HG02763 (cell line): ENCODE data around the gene GALNT14.

ENCODE experiments used
- ATAC-seq: cut with Tn5 transposase; IDR thresholded peaks from one replicate; pipeline ENCODE4 v1.9.1; 2021; ENCODE audit warnings: mild to moderate bottlenecking, moderate library complexity; ENCODE audit not compliant: unreplicated experiment

The GALNT14 gene

DNA sequence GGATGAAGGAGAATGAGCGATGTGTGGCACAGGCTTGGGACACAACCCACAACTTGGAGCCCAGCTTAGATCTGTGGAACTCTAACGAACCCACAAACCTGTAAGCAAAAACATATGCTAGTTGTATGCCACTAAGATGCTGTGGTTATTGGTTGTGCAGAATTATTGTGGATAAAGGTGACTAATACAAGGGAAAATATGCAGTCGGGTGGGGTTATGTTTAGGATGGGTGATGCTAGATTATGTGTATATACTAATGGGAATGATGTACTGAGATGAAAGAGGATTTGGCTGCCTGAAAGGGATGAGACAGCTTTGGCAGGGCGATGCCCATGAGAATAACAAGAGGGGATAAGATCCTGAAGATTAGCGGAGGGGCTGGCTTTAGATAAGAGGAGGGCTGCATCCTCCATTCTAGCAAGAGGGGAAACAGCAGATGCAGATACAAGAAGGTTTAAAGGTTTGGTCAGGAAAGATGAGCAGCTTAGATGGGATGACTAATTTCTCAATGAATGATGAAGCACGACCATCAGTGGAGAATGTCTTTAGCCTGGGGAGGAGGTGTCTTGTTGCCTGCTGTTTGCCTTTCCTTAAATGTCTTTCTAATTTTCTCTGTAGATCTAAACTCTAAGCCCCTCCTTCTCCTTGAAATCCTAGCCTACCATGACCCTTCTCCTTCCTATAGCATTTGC is 49.6 kb downstream of the GALNT14 start:
- no peak for ATAC-seq

DNA sequence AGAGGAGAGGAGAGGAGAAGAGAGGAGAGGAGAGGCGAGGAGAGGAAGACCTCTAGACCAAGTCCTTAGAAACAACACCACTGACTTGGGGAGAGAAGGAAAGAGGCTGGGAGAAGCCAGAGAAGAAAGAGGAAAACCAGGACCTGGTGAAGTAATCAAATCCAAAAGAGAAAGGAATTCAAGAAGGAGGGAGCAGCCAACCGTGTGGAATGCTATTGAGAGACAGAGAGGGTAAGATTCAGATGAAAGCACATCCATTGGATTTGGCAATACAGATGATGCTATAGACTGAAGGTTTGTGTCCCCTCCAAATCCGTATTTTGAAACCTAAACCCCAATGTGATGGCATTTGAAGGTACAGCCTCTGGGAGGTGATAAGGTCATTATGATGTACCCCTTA is 50.7 kb downstream of the GALNT14 start:
- ATAC-seq: no peak

DNA sequence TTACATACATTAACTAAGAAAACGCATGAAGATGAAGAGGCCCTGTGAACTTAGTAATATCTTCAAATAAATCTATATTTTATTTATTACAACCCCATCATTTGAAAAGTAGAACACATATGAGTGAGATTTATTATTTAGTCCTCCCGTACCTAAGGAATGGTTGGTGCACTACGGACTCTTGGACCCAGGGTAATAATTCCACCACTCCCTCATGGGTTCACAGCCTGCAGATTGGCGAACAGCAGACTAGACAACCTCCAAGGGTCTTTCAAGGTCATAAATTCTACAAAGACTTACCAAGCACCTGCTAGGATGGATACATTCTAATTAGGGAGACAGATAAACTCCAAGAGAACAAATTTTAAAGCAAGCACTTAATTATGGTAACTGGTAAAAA is 51.6 kb downstream of the GALNT14 start:
- ATAC-seq: no peak

DNA sequence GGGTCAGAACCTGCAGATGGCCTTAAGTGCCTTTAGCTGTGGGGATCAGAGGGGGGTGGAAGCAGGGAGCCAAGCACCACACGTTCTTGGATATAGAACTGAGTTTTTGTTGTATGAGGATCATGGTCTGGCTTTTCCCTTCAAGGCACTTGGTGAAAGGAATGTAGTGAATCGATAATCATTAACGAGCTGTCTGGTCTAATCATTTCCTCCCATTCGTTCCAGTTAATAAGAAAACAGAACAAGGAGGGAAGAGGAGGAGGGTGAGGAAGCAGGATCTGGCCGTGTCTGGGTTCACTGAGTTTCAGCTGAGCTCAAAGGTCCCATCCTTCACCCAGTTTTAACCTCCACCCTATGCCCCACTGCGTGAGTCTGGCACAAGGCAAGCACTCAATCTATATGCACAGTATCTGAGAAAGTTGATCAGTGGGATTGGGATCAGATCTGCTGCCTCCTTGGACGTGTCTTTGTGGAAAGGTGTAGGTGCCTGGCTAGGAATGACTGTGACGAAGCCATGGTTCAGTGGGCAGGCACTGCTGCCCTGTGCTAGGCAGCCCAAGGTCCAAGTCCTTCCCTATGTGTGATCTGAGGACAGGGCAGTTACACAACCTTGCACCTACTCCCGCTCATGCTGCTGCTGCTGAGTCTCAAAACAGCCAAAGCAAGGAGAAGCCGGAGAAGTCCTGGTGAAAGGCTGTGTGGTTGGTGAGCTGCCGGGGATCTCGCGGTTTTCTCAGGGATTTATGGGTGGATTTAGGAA is 54.8 kb downstream of the GALNT14 start:
- no peak for ATAC-seq

DNA sequence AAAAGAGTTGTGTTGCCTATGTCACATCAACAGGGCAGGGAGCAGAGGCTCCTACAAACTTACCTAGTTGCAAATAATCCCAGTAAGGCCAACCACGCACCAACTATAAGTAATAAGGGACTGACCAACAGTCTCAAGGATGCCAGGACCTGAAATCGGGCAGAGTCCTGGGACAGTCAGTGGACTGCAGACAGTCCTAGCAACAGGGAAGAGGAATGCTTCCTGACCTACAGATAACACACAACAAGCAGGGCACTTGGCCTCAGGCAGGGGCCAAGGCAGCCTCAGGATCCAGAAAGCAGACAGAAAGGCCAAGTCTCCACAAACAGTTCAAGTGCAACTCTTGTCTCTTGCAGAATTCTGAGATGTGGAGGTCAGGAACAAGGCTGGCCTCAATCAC is 56.2 kb downstream of the GALNT14 start:
- no peak for ATAC-seq

DNA sequence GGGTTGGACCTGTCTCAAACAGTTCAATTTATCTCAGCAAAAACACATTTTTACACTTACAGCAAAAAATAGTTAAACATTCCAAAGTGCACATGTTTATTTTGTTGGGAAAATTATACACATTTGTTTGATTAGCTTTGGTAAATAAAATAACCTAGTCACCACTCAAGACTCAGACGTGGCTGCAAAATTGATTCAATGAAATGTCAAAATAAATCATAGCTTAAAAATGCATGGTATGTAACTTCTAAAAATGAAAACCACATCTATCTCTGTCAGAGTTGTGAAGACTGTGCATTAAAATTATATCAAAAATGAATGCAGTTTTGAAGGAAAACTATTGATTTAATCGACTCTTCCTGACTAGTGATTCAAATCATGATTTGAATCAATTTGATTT is 56.7 kb downstream of the GALNT14 start:
- ATAC-seq: no peak

DNA sequence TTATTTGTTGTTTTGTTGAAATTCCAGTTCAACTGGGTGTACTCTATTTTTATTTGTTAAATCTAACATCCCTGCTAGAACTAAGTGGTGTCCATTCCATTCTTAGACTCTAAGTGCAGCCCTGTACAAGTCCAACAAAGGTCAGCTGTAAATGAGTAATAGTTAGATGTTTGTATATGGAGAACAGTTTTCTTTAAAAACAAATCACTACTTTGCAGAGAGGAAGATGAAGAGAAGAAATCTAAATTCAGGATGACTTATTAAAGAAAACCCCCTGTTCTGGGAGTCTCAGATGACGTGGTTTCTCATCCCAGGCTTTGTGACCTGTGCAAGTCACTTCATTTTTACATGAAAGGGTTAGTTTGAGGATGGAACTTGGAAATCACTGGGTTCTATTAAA is 57.9 kb downstream of the GALNT14 start:
- no peak for ATAC-seq

DNA sequence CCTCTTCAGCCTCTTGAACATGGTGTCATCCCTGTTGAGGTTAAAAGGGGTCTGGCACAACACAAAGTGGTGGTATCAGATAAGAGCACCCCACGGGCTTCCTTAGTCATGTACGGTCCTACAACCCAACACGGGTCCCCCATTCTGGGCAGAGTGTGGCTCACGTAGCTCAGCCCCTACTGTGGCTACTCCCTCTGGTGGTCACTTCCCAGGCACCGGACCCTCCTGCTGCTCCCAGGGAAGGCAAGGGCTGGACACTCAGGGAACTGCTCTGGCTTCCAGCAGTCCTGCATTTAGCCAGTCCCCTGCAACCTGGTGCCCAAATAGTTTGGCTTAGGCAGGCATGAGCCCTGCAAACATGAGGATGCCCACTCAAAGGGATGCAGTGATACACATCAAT is 58.6 kb downstream of the GALNT14 start:
- no peak for ATAC-seq

DNA sequence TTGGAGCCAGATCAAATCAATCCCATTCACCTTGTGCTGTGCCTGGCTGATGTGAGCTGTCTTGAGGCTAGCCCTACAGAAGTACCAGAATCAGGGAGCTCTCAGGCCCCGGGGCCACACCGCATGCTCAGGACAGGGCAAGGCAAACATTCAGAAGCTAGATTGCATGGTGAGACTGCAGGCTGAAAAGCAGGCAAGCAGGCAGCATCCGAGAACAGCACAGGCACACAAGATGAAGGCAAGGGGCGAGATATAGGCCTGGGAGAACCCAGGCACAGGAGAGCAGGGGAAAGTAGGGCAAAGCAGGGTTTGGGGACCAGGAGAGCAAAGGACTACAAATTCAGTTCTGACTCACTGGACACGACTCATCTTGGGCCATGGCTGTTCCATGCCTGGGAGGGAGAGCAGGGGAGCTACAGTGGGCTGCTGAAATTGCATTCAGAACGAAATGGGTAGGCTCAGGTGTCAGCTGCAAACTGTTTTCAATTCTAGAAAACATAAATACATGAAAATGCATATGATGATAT is 59.6 kb downstream of the GALNT14 start:
- no peak for ATAC-seq

DNA sequence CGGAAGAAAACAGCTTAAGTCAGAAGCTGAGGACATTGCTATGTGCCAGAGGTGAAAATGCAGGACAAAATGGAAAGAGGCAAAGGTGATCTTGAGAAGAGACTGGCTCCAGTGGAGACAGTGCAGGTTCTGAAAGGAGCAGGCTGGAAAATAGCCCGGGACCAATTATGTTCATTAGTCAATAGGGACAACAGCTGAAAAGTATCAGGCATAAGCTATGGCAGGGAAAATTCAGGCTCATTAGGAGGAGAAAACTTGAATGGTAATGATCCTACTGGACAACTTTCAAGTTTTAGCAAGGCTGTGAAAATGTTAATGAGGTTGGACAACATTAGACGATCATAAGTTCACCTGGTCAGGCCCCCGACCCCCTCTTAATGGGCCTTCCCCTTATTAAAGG is 60.2 kb downstream of the GALNT14 start:
- ATAC-seq: no peak

DNA sequence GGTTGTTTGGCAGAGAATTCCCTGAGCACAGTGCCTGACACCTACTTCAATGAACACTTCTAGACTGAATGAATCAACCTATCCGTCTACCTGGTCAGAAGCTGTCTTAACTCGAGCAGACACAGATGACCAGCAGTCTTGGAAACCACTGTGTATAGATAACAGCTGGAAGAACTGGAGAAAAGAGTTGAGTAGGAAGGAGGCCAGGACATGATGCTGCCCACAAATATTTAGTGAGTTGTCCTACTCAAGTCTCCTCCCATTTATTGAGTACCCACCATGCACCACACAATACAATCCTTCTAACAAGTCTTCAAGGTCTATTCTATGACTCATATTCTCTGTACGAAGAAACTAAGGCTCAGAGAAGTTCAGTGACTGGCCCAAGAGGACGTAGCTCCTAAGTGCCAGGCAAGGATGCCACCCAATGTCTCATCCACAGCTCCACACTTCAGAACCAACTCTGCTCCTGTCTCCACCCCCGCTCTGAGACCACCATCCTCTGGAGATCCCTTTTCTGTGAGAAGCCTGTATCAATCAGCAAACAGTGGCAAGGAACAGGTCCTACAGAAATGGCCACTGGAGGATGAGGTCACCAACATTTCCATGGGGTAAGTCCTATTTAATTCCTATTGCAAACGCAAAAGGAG is 62.2 kb downstream of the GALNT14 start:
- ATAC-seq: no peak

DNA sequence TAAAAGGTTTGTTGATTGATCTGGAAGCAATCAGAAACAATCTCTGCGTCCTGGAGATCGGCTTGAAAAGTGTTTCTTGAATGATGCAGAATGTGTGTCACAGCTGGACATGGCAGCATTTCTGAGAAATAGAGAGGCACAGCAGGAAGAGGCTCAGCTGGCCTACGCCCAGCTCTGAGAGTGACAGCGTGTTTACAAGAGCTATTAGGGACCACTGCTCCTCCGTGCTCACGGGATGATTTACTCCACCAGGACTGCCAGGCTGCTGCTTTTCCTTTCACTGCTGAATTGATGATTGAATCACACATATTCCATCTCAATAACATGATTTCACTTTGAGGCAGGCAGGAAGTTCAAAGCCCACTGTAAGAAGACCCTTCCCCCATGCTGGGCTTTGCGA is 62.8 kb downstream of the GALNT14 start:
- no peak for ATAC-seq

DNA sequence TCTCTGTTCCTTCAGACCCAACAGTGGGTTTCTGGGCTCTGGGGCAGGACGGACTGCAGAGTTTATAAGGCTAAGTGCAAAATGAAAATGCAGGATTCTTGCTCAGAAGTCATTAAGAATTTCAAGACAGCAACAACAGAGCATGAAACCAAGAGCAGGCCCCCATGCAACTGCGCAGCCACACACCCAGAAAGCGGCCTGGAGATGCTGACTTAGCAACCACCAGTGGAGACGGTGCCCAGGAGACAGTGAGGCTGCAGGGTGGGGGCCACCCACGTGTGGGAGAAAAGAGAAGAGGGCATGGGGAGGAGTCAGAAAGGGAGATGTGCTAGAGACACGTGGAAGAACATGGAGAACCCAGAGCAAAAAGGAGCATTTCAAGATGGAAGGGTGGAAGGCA is 66.5 kb downstream of the GALNT14 start:
- ATAC-seq: no peak

DNA sequence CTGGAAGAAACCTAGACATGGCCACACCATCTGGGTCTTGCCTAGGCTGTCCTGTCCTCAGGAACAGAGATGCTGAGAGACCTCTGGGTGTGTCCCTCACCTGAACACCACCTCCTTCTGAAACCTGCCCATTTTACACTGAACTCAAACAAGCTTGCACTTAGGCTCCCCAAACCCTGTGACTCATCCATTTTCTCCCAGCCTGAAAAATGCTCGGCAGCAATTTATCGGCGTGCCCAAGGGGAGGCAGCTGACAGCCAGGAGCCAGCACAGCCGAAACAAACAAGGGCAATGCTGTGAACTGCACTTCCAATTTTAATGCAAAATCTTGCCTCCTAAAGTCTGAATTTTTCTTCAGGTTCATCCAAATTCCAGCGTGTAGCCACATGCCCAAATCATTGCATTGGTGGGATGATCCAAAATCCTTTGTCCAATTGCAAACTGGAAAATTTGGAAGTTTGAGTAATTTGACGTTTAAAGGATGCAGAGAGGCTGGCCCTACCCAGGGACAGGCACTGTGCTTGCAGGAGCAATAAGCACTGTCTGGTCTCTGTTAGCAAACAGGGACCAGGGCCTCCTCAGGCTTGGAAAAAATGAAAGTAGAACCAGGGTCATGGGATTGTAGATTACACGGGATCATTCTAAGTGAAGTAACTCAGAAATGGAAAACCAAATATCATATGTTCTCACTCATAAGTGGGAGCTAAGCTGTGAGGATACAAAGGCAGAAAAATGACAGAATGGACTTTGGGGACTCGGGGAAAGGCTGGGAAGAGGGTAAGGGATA is 67.7 kb downstream of the GALNT14 start:
- ATAC-seq: no peak

DNA sequence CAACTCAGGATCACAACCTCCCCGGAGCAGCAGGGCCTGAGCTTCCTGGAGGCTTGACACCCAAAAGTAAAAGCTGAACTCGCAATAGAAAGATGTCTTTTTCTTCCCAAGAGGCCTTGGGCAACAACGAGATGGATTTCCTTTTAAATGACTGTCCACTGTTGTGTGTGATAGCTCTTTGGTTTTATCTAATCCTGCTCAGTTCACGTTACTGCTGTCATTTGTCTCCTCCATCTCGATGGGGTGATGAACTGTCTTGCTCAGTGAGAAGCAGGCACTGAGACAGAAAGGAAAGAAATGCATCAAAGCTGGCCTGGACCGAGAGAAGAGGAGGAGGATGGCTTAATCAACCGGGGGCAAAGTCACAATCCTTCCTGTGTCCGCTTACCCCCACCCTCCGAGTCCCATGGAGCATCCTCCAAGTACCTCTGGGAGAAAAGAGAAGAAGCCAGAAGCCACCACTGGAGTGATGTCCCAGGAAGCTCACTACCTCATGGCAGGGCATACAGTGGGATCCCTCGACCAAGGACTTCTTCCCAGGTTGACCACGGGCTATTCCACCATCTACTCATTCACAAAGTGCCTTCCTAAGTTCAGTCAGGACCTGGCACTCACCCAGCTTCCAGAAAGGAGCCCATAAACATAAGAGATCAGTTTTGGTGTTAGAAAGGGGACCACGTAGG is 68.5 kb downstream of the GALNT14 start:
- ATAC-seq: no peak

DNA sequence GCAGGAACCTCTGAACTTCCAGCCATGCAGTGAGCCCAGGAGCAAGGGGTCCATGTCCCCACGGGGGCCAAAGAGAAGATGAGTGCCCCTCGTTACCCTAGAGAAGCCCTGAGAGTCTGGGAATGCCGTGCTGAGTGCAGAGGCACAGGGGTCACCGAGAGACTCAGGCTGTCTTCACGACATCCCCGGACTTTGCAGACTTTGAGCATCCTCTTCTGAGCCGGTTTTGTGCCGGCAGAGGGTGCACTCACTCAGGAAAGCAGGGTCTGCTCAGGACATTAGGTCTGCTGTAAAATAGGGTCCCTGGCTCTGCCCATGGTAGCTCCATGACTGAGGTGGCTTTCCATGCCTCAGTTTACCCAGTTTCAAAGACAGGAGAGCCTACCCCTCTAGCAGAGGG is 71.0 kb downstream of the GALNT14 start:
- no peak for ATAC-seq

DNA sequence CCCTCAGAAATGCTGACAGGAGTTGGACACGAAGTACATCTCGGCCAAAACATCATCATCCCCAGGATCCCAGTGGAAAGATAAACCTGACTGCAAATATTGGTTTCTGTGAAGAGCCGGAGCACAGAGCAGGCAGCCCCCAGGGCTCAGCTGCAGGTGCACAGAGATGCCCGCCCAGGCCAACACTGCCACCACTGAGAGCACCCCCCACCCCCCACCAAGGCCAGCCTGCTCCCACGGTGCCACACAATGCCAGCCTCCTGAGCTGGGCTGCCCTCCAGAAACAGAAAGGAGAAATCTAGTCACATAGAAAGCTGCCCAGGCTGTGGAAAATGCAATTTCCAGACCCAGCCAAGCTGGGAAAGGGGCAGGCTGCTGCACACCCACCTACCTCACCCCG is 71.7 kb downstream of the GALNT14 start:
- no peak for ATAC-seq

DNA sequence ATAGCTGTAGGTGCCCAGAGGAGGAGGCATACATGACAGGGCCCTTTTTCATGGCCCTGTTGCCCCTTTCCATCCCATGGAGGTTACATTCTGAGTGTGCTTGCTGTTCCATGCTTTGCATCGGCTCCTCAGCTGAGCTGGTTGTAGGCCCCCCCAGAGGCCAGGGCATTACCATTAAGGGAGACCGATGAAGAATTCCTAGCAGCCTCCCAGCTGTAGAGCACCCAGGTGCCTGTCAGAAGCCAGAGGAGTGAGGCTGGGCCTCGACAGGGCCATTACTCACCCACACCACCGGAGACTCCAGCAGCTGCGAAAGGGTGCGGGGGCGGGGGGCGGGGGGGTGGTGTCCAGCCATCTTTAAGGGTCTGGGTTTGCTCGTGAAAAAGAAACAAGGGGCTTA is 72.2 kb downstream of the GALNT14 start:
- ATAC-seq: no peak

DNA sequence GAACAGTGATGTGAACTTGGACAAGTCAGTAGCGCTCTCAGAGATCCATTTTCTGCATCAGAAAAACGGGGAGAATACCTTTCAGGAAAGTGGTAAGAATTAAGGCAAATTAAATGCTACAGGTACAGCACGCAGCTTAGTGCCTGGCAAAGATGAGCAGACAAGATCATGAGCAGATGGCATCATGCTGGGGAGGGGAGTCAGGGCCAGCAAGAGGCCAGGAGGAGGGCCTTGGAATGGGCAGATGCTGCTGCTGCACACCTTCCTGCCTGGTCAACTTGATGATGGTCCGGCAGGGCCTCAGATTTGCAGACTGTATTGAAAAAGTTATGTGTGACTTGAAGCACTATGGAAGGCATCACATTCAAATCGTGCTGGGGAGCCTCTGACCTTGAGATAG is 72.9 kb downstream of the GALNT14 start:
- ATAC-seq: no peak

DNA sequence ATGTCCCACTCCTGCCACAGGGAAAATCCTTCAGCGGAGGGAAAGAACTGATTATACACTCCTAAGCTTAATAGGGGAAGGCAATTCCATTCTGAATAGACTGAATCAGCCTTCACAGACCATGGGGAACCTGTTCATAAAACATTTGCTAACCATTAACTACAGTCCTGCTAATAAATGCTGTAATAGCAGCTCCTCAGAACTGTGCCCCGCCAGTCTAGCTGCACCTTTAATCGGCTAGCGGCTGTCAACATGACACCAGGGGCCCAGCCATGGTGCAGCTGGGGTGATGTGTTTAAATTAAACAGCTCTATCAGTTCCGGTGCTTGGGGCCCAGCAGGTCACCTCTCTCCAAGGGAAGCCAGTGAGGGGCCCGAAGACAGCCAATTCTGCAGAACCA is 77.8 kb downstream of the GALNT14 start:
- ATAC-seq: no peak
